GM18520 (cell line): ENCODE measurements around the gene GRID1.

Experiments
- ATAC-seq: cut with Tn5 transposase; IDR thresholded peaks from one replicate; pipeline ENCODE4 v1.9.1; 2021; ENCODE audit not compliant: unreplicated experiment

GRID1 gene

DNA sequence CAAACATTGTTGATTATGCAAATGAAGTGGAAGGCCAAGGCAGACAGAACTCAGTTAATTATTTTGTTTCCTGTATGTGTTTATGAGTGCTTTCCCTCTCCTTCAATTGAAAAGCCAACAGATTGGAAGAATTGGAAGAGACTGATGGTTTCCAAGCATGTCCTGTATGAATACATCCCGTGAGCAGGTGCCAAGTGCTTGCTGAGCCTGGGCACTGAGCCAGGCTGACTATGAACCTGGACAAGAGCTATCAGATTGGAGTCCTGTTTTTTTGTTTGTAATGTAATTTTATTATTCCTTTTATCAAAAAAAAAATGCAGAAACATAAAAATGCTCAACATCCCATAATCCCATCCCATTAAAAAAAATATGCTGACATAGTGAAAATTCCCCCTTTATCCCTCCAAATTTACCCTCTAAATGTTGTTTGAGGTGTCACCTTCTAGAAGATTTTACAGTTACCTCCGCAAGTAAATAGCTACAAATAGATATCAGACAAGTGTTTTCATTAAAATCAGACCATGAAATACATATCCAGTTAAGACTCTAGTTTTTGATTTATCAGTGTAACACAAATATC is 449.5 kb downstream of the GRID1 start:
- no peak for ATAC-seq

DNA sequence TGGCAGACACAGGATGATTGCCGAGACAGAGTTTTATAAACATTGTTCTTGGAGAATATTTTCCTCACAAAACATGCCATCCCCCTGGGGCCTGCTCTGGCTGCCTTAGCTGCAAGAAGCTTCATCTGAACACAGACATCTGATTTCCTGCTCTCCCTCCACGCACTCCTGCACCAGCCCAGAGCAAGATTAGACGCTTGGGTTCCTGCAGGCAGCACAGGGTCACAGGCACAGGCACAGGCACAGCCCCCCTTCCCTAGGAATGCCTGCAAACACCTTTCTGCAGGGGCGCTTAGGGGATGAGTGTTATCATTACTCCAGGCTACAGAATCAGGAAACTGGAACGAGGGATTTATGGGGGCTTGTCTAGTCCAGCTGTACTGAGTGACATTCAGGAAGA is 450.3 kb downstream of the GRID1 start:
- ATAC-seq: no peak

DNA sequence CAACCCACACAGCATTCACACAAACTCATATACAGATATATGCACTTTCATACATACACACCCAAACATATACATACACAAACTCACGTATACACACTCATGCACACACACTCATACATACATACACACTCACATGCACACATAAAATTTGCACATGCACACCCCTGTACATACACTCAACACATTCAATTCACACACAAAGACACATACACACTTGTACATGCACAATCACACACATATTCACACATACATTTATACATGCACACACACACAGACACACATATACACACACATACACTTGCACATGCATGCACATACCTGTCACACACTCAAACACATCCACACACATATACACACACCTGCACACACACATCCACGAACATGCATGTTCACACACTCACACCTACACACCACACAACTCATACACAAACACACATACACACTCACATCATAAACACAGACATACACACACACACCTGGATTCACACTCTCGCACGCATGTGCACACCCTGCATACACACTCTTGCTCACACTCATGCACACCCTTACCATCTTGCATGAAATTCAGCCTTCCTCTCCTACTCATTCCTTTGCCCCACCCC is 451.2 kb downstream of the GRID1 start:
- ATAC-seq: no peak

DNA sequence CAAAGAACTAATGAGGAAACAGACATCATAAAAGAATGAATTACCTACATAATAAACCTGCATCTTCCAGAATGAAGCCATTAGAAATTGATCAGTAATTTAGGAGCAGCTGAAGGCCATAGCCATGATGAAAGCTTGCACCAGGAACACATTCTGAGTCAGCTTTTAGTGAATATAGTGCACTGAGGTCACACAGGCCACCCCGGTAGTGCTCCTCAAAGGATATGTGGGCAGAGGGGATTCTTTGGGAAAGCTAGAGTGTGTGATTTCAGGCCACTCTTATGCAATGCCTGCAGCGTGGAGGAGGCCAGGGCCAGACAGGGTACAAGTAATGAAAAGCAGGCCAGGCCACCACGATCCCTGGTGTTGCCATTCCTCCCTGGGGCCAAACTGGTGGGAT is 451.9 kb downstream of the GRID1 start:
- ATAC-seq: no peak

DNA sequence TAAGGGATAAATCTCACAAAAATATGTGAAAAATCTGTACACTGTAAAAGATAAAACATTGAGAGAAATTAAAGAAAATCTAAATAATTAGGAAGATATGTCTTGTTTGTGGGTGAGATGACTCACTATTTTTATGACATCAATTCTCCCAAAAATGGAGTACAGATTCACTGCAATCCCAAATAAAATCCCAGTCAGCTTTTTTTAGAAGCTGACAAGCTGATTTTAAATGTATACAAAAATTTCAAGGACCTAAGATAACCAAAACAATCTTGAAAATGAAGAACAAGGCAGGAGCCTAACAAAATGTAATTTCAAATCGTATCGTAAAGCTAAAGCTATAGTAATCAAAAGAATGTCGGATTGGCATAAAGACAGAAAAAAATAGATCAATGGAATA is 458.1 kb downstream of the GRID1 start:
- no peak for ATAC-seq

DNA sequence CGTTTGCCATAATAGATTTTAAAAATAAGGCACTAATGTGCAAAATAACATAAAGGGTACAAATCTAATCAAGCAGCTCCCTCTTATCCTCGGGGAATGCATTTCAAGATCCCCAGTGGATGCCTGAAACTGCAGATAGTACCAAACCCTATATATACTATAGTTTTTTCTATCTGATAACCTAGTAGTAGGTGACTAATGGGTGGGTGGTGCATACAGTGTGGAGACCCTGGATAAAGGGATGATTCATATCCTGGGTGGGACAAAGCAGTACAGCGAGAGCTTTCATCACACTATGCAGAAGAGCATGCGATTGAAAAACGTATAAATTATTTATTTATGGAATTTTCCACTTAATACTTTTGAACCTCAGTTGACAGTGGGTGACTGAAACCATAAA is 464.5 kb downstream of the GRID1 start:
- ATAC-seq: no peak

DNA sequence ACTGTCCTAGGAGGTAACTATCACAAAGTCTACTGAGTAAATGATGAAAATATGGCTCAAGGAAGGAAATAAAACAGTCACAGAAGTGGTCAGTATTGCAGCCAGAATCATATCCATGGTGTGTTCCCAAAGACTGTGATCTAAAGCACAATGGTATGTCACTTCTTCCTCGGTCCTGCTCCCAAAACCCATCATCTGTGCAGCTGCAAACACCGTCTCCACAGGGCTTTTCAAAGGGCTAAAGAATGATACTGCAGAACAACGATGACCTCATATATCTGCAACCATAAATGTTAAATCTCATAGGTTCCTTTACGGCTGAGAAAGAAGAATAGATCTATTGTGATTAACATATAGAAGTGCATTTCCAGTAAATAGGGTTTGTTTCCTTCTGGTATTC is 465.0 kb downstream of the GRID1 start:
- no peak for ATAC-seq

DNA sequence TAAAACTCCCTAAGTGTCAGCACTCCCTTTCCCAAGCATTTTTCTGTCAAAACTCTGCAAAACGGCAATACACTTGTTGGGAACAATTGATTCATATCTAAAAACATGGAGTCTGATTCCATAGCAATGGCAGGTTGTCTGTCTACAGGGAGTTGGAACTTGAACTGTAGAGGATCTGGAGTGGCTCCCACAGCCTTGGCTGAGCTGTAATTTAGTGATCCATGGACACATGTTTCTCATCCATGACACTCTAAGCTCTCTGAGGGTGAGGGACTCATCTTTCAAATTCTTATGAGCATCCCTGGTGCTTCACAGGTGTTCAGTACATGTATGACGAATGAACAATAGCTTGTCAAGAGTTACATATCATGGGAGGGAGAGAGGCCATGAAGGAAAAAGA is 466.1 kb downstream of the GRID1 start:
- no peak for ATAC-seq

DNA sequence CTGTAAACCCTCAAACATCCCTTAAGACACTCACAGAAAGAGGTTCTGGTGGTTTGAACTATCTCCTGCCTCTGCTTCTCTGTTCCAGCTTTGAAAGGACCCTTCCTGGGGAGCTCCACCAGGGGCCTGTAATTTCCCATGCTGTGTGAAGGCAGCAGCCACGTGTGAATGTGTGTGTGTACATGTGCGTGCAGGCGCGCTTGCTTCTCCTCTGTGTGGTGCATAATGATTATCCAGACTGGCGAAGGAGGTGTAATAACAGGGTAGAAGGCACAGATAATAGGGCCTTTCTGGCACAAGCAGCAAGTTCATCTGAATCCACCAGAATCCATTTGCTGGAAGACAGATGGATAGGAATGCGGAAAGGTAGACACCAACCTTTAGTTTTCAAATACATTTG is 466.5 kb downstream of the GRID1 start:
- ATAC-seq: no peak

DNA sequence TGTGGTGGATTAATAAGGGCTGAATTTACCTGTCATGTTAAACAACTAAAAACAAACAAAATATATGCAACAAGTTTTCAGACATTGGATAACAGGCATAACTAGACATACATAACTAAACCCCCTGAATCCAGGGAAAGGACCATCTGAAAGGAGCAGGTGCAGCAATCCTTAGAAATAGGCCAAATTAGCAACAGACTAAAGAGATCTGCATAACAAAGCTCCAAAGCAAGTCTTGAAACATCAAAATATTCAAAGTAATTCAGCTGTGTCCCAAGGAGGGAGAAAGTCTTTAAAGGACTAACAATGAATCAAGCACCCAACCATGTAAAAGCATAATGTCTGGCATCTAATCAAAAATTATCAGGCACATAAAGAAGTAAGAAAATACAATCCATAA is 475.1 kb downstream of the GRID1 start:
- ATAC-seq: no peak

DNA sequence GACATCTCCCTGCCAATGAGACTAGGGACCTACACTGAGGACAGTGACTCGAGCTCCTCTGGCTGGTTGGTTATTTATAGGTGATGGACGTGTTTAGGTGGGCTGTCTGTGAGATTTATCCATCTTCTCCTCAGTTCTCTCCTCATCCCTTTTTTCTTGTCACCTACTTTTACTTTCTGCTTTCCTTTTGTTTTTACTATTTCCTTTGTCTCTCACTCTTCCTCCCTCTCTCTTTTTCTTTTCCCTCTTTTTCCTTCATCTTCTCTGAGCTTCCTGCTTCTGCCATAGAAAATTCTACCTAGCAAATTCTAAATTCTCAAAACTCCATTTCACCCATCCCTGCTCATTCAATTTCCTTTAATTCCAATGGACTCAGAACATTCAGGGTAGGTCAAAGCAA is 478.0 kb downstream of the GRID1 start:
- ATAC-seq: no peak

DNA sequence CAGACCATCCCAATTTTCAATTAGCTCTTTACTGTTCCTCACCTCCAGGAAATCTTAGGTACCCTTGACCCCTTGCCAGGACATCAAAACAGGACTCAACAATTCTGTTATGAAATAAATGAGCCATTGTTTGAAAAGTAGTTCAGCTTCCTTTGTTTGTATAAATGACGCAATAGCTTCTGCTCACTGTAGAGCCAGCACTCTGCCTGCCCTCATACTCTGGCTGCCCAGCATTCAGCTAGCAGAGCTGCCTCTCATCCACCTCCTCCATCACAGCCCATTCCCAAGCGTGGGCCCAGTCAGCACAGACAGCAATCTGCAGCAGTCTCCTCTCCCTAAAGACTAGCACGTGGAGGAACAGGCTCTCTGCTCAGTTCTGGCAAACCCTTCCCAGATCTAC is 478.6 kb downstream of the GRID1 start:
- ATAC-seq: no peak

DNA sequence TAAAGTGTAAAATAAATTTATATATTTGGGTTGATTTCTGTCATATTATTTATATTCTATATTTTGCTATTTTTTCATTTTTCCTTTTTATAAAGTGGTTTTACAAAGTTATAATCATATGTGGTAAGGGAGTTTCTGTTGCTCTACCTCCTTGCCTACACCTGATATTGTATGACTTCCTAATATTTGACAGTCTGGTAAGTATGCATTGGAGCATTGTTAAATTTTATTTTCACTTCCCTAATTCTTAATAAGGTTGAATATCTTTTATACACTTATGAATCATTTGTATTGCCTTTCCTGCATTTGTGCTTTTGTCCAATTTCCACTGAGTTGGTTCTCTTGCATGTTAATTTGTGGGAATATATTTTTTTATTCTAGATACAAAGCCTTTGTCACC is 492.4 kb downstream of the GRID1 start:
- no peak for ATAC-seq

DNA sequence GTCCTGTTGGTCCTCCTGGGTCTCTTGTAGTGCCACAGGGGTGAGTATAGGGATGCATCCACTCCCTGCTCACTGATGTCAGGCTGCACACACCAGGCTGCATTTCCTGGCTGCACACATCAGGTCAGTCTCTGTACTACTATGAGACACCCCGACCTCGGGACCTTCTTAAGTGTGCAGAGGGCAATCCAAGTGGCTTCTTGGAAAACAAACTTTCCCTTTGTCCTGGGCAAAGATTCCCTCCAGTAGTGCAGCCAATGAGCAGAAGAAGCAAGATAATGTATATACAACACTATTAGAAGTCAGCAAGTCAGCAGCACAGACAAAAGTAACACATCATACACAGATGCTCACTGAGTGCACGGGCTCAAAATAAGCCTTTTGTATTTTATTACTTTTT is 493.5 kb downstream of the GRID1 start:
- ATAC-seq: no peak

DNA sequence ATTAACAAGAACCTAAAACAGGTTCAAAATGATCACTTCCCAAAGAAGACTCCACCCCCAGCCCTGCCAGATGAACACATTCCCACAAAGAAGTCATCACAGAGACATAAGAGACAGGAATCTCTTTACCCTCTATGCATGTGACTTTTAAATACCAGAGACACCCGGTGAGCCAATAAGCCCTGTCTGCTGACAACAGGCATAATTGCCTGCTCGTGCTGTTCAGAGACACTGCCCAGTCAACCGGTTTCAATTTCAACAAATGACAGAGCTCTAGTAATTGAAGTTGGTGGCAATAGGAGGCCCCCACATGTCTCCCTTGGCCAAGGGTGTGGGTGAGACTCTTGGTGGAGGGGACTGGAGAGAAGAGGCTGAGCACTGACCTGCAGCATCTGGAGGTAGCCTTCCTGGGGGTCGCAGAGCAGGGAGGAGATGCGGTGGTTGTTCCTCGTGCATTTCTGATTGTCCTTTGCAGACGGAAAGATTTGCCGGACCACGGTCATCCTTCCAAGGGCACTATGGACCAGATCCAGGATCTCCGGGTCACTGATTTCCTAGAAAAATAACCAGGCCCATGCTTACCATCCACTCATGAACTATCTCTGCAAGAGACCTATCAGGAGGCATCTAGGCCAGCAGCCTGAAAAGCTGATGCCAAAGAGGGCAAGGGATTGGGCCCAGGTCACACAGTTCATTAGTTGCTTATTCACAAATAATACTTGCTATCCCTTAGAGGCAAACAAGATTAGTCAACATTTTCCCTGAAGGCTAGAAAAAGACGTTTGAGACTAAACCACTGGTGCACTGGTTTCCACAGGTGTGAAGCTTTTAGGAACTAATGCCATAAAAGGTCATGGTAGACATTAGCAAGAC is 497.7 kb downstream of the GRID1 start:
- ATAC-seq: no peak

DNA sequence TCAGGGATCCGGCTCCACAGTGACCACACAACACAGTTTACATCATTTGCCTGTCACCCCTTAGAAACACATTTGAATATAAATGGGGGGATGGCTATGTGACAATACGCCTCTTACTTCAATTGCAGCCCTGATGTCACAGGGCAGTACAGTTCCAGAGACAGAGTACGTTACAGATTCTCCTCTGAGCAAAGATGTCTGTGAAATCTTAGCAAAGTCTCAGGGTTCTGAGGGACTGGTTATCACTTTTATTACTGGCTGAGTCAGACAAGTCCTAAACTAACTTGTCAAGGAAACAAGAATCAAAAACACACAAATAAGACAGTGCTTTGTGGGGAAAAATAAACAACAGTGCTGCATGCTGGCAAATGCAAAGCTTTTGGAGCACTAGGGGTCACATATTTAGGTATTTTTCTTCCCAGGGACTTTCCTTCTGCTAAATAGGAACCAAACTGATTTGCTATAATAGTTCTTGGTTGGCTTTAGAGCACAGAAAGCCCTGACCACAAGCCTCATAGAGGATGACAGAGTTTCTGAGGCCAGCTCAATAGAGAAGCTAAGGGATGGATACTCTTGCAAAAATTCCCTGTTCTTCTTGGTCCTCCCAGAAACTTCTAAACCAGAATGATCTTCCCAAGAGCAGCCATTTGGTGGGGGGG is 501.6 kb downstream of the GRID1 start:
- no peak for ATAC-seq

DNA sequence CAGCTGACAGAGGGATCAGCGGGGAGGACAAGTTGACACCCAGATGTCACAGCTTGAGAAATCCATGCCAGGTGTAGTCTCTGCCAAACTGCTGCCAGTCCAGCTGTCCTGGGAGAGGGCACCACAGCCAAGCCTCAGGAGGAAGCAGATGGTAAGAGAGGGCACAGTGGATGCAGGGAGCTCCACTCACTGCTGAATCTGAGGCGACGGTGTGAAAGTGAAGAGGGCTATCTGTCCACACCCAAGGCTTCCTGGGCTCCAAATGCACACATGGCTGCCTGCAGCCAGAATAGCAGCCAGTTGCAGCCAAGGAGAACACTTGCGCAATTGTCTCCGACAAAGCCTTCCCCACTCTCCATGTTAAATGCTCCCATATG is 502.4 kb downstream of the GRID1 start:
- ATAC-seq: no peak

DNA sequence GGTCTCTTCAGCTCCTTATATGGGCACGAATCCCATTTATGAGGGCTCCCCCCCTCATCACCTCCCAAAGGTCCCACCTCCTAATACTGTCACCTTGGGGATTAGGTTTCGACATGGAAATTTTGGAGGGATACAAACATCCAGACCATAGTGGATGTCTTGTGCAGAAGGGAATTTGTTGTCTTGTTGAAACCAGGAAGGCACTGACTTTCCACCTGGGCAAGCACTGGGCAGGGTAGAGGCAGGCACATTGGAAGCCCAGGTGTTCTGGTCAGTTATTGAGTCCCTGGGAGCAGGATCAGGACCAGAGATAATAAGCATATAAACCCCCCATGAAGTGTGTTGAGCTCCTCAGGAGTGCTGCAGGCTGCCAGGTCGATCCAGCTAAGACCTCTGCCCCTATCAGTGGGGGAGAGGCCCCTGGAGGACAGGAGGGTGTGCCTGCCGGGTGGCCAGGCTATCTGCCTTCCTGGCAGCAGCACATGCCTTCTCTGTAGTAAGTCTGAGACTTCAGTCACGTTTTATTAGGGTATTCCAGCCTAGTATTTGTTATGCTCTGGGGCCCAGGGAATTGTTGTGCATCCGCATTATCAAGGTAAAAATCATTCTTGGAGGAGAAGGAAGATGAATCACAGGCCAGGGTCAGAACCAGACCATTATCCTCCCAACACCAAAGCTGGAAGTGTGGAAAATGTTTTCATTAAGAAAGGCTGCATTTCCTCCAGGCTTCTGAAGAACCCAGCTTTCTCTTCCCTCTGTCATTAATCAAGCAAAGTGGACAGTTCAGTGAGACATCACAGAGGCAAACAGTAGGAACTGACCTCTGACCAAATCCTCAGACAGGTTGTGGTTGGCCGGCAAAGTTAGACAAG is 503.1 kb downstream of the GRID1 start:
- ATAC-seq: no peak

DNA sequence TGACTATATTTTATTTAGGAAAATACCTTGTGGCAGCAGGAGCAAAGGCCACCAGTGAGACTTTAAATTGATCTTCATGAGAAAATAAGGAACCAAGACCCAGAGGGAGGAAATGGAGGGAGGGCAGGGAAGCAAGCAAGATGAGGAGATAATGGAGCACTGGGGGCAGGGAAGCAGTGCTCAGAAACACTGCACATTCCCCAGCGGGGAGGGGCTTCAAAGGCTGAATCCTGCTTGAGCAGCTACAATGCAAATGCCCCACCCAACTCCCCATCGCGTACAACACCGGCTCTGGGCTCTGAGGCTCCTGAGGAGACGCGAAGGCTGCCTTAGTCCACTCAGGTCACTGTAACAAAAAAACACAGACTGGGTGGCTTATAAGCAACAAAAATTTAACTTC is 503.8 kb downstream of the GRID1 start:
- ATAC-seq: no peak

DNA sequence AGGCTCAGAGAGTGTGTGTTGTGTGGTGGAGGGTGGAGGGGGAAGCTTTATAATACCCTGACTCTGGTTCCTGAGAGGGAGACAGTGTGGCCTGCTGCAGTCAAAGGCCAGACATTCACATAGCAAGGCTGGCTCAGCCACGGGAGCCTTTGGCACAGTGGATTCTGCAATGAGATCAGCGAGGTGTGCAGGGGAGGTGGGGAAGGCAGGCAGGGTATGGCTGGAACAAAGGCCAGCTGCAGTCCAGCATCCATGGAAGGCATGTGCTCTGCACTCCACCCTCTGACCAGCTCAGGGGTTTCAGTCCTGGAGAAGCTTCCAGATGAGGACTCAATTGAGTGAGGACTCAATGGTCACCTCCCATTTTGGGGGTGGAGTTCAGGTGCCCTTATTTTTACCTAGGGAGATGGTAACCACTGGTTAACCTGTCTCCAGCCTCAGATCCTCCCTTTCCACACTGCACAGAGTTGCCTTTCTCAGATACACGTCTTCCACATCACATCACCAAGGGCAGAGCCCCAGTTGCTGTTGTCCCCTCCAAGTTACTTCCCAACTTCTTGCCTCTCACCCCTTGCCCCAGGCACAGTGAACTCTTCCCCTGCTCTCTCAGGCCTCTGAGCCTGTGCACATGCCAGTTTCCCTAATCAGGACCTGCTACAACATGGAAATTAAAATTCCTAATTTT is 504.9 kb downstream of the GRID1 start:
- no peak for ATAC-seq
